HG02623 (cell line): Measurements from ENCODE around the gene AGRN.
"Not testable (repeated sequence)": the region's sequence is repeated elsewhere in the genome, so short reads cannot be mapped to it uniquely, and the experiment has no call there.

Source experiments
- ATAC-seq: cut with Tn5 transposase; IDR thresholded peaks from one replicate; pipeline ENCODE4 v1.9.1; 2021; ENCODE audit warnings: moderate library complexity; ENCODE audit not compliant: unreplicated experiment

The AGRN gene

GRCh38 chr1:999725-1000356 lies 20.1 kb upstream of the AGRN start, which contains the start of gene HES4:
HES4 (minus strand) TSS chr1:1000097; CDS start chr1:999973, 124 bp downstream.
- no peak for ATAC-seq

- ATAC-seq = no peak
These were observed 19.4 kb upstream of the AGRN start for GRCh38 chr1:1000357-1001056.

- ATAC-seq = no peak
These were observed 18.7 kb upstream of the AGRN start for GRCh38 chr1:1001057-1001783.

- no peak for ATAC-seq
These were observed 16.1 kb upstream of the AGRN start for GRCh38 chr1:1003618-1004419.

GRCh38 chr1:1004420-1004779 lies 15.5 kb upstream of the AGRN start:
- no peak for ATAC-seq

GRCh38 chr1:1004780-1005697 lies 14.9 kb upstream of the AGRN start:
- no peak for ATAC-seq

GRCh38 chr1:1005774-1006304 lies 14.1 kb upstream of the AGRN start:
- ATAC-seq = no peak

GRCh38 chr1:1006305-1007159 lies 13.4 kb upstream of the AGRN start:
- no peak for ATAC-seq

GRCh38 chr1:1010131-1010530 lies 9.8 kb upstream of the AGRN start:
- not testable (repeated sequence) for ATAC-seq

GRCh38 chr1:1011396-1011949 lies 8.4 kb upstream of the AGRN start:
- no peak for ATAC-seq

GRCh38 chr1:1012736-1013104 lies 7.2 kb upstream of the AGRN start:
- ATAC-seq = not testable (repeated sequence)

- peak; percentile 73 for ATAC-seq
These were observed 6.6 kb upstream of the AGRN start, which contains the start of gene ISG15 for GRCh38 chr1:1013105-1013921. ISG15 (plus strand) TSS chr1:1013497; CDS start chr1:1013574, 77 bp downstream.

GRCh38 chr1:1013922-1014648 lies 5.8 kb upstream of the AGRN start:
- ATAC-seq = no peak

- ATAC-seq = no peak
These were observed 4.9 kb upstream of the AGRN start for GRCh38 chr1:1014799-1015681.

- not testable (repeated sequence) for ATAC-seq
These were observed 2.3 kb upstream of the AGRN start for GRCh38 chr1:1017397-1018320.
